Fibroblast of mammary gland (primary cell): ENCODE data around the gene CLCN7.

Experiments
- DNase-seq: peaks from one replicate; pipeline ENCODE4 v3.0.0-alpha.2; 2010; ENCODE audit warnings: low read depth
- H3K4me3 ChIP-seq: 2 replicates; pipeline ENCODE4 v1.5.1; 2011; ENCODE audit warnings: low read depth, mild to moderate bottlenecking, low read length, moderate library complexity; ENCODE audit not compliant: control insufficient read depth
- CTCF ChIP-seq: conservative IDR thresholded peaks from 2 replicates; pipeline ENCODE4 v1.5.1; 2011; ENCODE audit warnings: low read depth, low read length, inconsistent platforms; ENCODE audit not compliant: control insufficient read depth, insufficient read depth

CLCN7 gene

GRCh38 chr16:1474796-1475551, at the start of gene CLCN7:
Gene CLCN7, minus strand, starts transcription at chr16:1475028. Its CDS starts 54 bp downstream, at chr16:1474974.
- peak; percentile 81 for DNase-seq
- peak within 1 kb of the TSS; percentile 60 for H3K4me3 ChIP-seq
- TF ChIP-seq CTCF = no peak

- DNase-seq = no peak
- no peak for TF ChIP-seq CTCF
- no peak overlapping the region for H3K4me3 ChIP-seq
Measured at GRCh38 chr16:1524366-1524765, 49.5 kb upstream of the CLCN7 start.

- no peak for DNase-seq
- TF ChIP-seq CTCF = no peak
Measured at GRCh38 chr16:1523581-1524245, 48.9 kb upstream of the CLCN7 start.

GRCh38 chr16:1520461-1520860, 45.6 kb upstream of the CLCN7 start:
- no peak for TF ChIP-seq CTCF
- H3K4me3 ChIP-seq = no peak overlapping the region
- no peak for DNase-seq

More at GRCh38 chr16:1523581-1524245, 48.9 kb upstream of the CLCN7 start:
- no peak overlapping the region for H3K4me3 ChIP-seq

- H3K4me3 ChIP-seq = no peak overlapping the region
- no peak for TF ChIP-seq CTCF
- no peak for DNase-seq
Measured at GRCh38 chr16:1519831-1520230, 45.0 kb upstream of the CLCN7 start.

GRCh38 chr16:1518626-1519135, 43.9 kb upstream of the CLCN7 start:
- DNase-seq = no peak
- H3K4me3 ChIP-seq = no peak overlapping the region
- TF ChIP-seq CTCF = no peak
